Right kidney (tissue), 1 donor: ENCODE data around the gene INPP4A.

Experiments used
- DNase-seq: peaks from one replicate; pipeline ENCODE4 v3.0.0-alpha.2; 2016

Gene INPP4A

GRCh38 chr2:98643496-98644100 lies 198.9 kb downstream of the INPP4A start:
- no peak for DNase-seq
